GM19238 (cell line): ENCODE data around the gene PALM.
"Not testable (repeated sequence)": the region's sequence is repeated elsewhere in the genome, so short reads cannot be mapped to it uniquely, and the experiment has no call there.

ENCODE experiments used
- DNase-seq: peaks from one replicate; pipeline ENCODE4 v3.0.0; 2011; ENCODE audit warnings: low spot score; ENCODE audit not compliant: insufficient read length

Gene PALM

GRCh38 chr19:679418-680286 is 29.1 kb upstream of the PALM start:
- peak; percentile 66 for DNase-seq

GRCh38 chr19:680287-681028 is 28.3 kb upstream of the PALM start:
- peak; percentile 99 for DNase-seq

DNA sequence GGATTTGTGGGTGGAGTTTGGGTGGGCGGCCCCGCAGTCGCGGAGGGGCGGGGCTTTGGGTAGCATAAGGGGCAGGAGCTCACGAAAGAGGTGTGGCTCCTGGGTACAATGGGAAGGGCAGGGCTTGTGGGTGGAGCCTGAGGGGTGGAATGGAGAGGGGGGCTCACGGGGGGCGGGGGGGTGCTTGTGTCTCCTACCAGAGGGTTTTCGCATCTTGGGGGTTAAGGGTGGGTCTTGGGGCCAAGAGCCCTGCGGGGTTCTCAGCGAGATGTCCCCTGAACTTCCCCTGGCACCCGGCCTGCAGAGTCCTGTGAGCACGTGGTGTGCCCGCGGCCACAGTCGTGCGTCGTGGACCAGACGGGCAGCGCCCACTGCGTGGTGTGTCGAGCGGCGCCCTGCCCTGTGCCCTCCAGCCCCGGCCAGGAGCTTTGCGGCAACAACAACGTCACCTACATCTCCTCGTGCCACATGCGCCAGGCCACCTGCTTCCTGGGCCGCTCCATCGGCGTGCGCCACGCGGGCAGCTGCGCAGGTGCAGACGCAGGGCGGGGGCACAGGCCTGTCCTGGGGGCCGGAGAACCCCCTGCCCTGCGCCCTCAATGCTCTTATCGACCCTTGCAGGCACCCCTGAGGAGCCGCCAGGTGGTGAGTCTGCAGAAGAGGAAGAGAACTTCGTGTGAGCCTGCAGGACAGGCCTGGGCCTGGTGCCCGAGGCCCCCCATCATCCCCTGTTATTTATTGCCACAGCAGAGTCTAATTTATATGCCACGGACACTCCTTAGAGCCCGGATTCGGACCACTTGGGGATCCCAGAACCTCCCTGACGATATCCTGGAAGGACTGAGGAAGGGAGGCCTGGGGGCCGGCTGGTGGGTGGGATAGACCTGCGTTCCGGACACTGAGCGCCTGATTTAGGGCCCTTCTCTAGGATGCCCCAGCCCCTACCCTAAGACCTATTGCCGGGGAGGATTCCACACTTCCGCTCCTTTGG is 27.4 kb upstream of the PALM start:
- peak; percentile 84 for DNase-seq

DNA sequence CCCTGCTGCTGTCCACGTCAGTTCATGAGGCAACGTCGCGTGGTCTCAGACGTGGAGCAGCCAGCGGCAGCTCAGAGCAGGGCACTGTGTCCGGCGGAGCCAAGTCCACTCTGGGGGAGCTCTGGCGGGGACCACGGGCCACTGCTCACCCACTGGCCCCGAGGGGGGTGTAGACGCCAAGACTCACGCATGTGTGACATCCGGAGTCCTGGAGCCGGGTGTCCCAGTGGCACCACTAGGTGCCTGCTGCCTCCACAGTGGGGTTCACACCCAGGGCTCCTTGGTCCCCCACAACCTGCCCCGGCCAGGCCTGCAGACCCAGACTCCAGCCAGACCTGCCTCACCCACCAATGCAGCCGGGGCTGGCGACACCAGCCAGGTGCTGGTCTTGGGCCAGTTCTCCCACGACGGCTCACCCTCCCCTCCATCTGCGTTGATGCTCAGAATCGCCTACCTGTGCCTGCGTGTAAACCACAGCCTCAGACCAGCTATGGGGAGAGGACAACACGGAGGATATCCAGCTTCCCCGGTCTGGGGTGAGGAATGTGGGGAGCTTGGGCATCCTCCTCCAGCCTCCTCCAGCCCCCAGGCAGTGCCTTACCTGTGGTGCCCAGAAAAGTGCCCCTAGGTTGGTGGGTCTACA is 25.9 kb upstream of the PALM start:
- DNase-seq: no peak

GRCh38 chr19:685454-685931 is 23.2 kb upstream of the PALM start:
- no peak for DNase-seq

GRCh38 chr19:686589-687297 is 22.0 kb upstream of the PALM start:
- no peak for DNase-seq

DNA sequence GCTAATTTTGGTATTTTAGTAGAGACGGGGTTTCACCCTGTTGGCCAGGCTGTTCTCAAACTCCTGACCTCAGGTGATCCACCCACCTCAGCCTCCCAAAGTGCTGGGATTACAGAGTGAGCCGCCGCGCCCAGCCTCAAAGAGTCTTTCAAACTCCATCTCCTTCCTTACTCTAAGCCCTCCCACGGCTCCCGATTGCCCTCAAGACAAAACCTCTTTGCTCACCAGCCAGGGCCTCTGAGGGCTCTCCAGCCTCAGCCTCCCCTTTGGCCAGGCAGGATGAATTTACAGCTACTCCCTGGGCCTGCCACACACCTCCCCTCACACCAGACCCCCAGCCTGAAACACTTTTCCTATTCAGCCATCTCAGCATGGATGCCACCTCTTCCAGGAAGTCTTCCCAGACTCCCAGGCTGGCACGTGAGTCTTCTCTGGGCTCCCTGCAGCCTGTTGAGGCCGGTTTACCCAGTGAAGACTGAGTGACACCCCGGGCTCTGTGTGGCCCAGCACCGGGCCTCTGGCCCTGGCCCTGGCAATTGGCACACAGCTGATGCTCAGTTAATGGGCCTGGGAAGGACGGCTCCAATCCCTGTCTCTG is 21.1 kb upstream of the PALM start:
- no peak for DNase-seq

DNA sequence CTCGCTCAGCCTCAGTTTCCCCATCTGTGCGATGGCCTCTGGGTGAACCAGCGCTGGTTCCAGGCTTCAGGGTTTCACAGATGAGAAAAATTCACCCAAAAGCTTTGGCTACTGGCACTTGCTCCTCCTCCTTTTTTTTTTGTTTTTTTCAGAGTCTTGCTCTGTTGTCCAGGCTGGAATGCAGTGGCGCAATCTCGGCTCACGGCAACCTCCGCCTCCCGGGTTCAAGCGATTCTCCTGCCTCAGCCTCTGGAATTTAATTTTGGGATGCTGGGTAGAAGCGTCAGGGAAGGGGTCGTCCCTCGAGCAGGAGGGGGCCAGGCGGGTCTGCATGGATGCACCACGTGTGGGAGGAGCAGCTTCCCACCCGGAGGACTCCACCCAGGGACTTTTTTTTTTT is 20.5 kb upstream of the PALM start:
- no peak for DNase-seq

DNA sequence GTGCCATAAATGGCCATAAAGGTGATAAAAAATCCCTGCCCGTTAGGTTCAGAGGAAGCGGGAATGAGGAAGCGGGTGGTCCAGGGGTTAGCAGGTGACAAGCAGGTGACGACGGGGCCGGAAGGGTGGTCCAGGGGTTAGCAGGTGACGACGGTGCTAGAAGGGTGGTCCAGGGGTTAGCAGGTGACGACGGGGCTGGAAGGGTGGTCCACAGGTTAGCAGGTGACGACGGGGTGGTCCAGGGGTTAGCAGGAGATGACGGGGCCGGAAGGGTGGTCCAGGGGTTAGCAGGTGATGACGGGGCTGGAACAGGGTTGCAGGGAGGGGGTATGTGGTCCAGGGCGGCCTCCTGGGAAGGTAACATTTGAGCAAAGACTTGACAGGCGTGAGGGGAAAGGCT is 19.7 kb upstream of the PALM start:
- DNase-seq: no peak

GRCh38 chr19:690203-690602 is 18.5 kb upstream of the PALM start:
- DNase-seq: no peak

- no peak for DNase-seq
Observed at GRCh38 chr19:694481-695351, 14.0 kb upstream of the PALM start.

GRCh38 chr19:695352-695949 is 13.3 kb upstream of the PALM start, which contains the start of gene PRSS57:
TSS of gene PRSS57 (minus strand) at chr19:695452. CDS start at chr19:695430, 22 bp downstream.
- DNase-seq: no peak

DNA sequence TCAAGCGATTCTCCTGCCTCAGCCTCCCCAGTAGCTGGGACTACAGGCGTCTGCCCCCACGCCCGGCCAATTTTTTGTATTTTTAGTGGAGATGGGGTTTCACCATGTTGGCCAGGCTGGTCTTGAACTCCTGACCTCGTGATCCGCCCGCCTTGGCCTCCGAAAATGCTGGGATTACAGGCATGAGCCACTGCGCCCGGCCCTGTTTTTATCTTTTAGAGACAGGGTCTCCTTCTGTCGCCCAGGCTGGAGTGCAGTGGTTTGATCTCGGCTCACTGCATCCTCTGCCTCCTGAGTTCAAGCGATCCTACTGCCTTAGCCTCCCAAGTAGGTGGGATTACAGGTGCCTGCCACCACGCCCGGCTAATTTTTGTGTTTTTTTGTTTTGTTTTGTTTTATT is 10.2 kb upstream of the PALM start:
- DNase-seq: not testable (repeated sequence)

DNA sequence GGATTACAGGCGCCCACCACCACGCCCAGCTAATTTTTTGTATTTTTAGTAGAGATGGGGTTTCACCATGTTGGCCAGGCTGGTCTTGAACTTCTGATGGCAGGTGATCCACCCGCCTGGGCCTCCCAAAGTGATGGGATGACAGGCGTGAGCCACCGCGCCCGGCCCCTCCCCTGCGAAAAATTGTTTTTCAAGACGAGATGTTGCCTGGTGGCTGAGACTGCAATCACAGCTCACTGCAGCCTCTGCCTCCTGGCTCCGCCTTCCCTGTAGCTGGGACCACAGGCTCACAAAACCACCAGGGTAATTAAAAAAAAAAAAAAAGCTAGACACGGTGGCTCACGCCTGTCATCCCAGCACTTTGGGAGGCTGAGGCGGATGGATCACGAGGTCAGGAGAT is 8.8 kb upstream of the PALM start:
- not testable (repeated sequence) for DNase-seq

GRCh38 chr19:702847-703246 is 5.9 kb upstream of the PALM start:
- DNase-seq: not testable (repeated sequence)

- no peak for DNase-seq
Observed at GRCh38 chr19:703329-703650, 5.4 kb upstream of the PALM start.

- no peak for DNase-seq
Observed at GRCh38 chr19:703651-704446, 4.9 kb upstream of the PALM start.

DNA sequence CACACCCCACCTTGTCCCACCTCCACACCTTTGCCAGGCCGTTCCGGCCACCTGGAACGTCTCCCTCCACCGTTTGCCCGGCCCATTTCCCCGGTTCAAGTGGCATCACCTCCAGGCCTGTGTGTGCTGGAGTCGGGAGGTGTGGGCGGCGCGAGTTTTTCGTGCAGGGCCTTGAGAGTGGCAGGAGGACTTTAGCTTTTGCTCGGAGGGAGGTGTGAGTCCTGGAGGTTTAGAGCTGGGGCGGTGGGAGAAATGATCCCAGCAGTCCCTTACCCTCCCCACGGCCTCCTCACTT is 4.3 kb upstream of the PALM start:
- DNase-seq: no peak
